ENCODE results near the gene SGPP1.
"Not testable (repeated sequence)": the region's sequence is repeated elsewhere in the genome, so short reads cannot be mapped to it uniquely, and the experiment has no call there.

Gene SGPP1

DNA sequence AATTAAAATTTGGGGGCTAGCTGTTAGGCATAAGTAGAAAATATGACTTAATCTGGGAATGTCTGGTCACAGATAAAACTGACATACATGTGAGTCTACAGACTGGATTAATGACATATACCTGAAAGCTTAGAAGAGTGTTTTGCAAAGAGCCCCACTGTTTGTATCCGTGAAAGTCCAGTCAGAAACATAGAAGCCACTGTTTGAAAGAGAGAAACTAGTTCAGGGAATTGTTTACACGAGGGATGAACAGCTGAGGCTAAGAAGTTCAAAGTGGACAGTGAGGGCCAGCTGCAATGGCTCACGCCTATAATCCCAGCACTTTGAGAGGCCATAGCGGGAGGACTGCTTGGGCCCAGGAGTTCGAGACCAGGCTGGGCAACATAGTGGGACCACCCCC is 36.2 kb upstream of the SGPP1 start:
- DNase-seq (ENCODE audit: low read depth), result no peak
- TF ChIP-seq, protein P1, sequence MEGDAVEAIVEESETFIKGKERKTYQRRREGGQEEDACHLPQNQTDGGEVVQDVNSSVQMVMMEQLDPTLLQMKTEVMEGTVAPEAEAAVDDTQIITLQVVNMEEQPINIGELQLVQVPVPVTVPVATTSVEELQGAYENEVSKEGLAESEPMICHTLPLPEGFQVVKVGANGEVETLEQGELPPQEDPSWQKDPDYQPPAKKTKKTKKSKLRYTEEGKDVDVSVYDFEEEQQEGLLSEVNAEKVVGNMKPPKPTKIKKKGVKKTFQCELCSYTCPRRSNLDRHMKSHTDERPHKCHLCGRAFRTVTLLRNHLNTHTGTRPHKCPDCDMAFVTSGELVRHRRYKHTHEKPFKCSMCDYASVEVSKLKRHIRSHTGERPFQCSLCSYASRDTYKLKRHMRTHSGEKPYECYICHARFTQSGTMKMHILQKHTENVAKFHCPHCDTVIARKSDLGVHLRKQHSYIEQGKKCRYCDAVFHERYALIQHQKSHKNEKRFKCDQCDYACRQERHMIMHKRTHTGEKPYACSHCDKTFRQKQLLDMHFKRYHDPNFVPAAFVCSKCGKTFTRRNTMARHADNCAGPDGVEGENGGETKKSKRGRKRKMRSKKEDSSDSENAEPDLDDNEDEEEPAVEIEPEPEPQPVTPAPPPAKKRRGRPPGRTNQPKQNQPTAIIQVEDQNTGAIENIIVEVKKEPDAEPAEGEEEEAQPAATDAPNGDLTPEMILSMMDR (IDR thresholded peaks at IDR 0.05; ENCODE audit: control insufficient read depth, insufficient read depth, low read depth, low read length, missing control alignments), result no peak
- H3K4me3 ChIP-seq (ENCODE audit: control insufficient read depth, low read depth, low read length), result no peak overlapping the region

DNA sequence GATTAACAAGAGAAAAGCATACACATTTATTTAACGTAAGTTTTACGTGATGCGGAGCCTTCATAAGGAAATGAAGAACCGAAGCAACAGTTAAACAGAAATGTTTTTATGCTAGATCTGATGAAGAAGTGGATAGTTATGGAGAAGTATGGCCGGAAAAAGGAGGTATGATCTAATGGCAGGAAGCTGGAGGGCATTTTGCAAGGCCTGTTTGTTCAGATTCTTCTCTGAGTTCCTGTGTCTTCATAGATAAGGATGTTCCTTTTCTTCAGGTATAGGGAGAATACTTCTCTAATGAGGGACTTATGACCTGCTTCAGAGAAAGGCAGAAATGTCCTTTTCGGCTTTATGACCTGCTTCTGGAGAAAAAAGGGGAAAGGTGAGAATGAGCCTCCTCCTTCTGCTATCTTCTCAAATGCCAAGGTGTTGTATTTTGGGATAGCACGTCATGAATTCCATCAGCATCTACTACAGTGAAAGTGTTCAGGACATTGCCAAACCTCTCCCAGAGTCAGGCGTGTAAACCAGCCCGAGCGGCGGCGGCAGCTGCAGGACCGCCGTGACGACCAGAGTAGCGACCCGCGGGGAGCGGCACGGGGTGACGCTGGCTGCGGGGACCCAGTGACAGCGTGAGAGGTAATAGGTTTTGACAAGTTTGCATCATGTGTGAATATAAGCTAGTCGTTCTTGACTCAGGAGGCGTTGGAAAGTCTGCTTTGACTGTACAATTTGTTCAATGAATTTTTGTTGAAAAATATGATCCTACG is 33.7 kb upstream of the SGPP1 start:
- H3K4me3 ChIP-seq (ENCODE audit: control insufficient read depth, low read depth, low read length), result no peak overlapping the region
- TF ChIP-seq, protein P1 (IDR thresholded peaks at IDR 0.05; ENCODE audit: control insufficient read depth, insufficient read depth, low read depth, low read length, missing control alignments), result no peak
- DNase-seq (ENCODE audit: low read depth), result no peak

DNA sequence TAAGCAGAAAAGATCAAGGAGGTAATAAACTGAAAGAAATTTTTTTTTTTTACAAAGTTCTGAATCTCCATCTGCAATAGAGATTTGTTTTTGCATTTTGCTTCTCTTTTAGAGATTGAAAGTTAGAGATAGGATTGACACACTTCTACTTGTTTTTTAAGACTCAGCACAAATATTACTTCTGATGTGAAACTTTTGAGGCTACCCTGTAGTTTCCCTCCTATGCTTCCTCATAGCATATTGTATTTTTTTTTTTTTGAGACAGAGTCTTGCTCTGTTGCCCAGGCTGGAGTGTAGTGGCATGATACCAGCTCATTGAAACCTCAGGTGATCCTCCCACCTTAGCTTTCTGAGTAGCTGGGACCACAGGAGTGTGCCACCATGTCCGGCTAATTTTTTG is 32.1 kb upstream of the SGPP1 start:
- H3K4me3 ChIP-seq (ENCODE audit: control insufficient read depth, low read depth, low read length), result no peak overlapping the region
- TF ChIP-seq, protein P1 (IDR thresholded peaks at IDR 0.05; ENCODE audit: control insufficient read depth, insufficient read depth, low read depth, low read length, missing control alignments), result no peak
- no peak for DNase-seq (ENCODE audit: low read depth)

DNA sequence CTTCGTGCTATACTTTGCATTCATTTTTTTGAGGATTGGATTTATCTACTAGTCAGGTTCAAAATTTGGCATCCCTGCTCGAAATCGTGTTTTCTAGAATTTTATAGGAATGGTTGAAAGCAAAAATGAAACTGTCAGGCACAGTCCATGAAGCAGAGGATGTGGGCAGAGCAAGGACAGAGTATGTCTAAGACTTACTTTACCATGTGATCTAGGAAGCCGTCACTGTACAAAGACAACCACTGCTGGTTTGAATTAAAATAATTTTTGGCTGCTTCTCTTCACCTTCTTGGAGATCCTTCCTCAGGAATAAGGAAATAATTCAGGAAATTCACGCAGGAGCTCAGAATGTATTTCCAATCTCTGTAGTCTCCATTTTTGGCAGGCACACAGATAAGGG is 31.6 kb upstream of the SGPP1 start:
- peak; percentile 13 for DNase-seq (ENCODE audit: low read depth)
- TF ChIP-seq, protein P1 (IDR thresholded peaks at IDR 0.05; ENCODE audit: control insufficient read depth, insufficient read depth, low read depth, low read length, missing control alignments), result no peak
- H3K4me3 ChIP-seq (ENCODE audit: control insufficient read depth, low read depth, low read length), result no peak overlapping the region

DNA sequence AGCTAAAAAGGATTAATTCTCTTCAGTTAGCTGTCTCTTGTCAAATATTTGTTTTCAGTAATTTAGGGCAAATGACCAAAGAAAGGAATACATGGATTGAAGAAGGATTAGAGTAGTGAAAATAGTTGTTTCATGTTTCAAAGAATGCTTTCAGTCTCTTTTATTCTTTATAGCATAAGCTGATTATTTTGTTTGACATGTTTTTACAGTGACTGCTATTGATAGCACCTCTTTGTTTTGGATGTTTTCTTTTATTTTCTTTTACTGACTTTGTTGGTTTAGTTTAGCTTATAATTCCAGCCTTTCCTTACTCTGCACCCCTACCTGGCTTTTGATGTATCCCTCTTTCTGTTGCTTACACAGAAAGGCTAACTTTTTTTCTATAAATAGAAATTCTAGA is 29.3 kb upstream of the SGPP1 start:
- DNase-seq (ENCODE audit: low read depth), result no peak
- no peak overlapping the region for H3K4me3 ChIP-seq (ENCODE audit: control insufficient read depth, low read depth, low read length)
- TF ChIP-seq, protein P1 (IDR thresholded peaks at IDR 0.05; ENCODE audit: control insufficient read depth, insufficient read depth, low read depth, low read length, missing control alignments), result no peak

DNA sequence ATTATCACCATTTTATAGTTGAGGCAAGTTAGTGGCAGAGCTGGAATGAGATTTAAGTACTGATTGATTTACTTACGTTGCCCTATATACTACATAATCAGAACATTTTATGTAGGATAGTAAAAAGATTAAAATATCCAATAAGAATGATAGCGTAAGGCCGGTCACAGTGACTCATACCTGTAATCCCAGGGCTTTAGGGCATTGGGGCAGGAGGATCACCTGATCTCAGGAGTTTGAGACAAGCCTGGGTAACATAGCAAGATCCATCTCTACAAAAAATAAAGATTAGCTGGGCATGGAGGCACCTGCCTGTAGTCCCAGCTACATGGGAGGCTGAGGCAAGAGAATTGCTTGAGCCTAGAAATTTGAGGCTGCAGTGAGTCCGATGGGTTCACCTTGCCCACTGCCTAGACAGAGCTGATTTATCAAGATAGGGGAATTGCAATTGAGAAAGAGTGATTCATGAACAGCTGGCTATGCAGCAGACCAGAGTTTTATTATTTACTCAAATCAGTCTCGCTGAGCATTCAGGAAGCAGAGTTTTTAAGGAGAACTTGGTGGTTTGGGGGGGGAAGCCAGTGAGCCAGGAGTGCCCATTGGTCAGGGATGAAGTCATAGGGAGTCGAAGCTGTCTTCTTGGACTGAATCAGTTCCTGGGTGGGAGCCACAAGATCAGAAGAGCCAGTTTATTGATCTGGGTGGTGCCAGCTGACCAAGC is 24.7 kb upstream of the SGPP1 start:
- peak; percentile 53 for DNase-seq (ENCODE audit: low read depth)
- no peak overlapping the region for H3K4me3 ChIP-seq (ENCODE audit: control insufficient read depth, low read depth, low read length)

DNA sequence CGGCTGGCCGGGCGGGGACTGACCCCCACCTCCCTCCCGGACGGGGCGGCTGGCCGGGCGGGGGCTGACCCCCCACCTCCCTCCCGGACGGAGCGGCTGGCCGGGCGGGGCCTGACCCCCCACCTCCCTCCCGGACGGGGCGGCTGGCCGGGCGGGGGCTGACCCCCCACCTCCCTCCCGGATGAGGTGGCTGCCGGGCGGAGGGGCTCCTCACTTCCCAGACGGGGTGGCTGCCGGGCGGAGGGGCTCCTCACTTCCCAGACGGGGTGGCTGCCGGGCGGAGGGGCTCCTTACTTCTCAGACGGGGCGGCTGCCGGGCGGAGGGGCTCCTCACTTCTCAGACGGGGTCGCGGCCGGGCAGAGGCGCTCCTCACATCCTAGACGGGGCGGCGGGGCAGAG is 23.2 kb upstream of the SGPP1 start:
- DNase-seq (ENCODE audit: low read depth); H3K4me3 ChIP-seq (ENCODE audit: control insufficient read depth, low read depth, low read length): not testable (repeated sequence)

More for the DNA sequence above, 24.7 kb upstream of the SGPP1 start:
- TF ChIP-seq, protein P1 (IDR thresholded peaks at IDR 0.05; ENCODE audit: control insufficient read depth, insufficient read depth, low read depth, low read length, missing control alignments), result no peak
